DND-41 (cell line): ENCODE measurements around the gene JUNB.
"Not testable (repeated sequence)": the region's sequence is repeated elsewhere in the genome, so short reads cannot be mapped to it uniquely, and the experiment has no call there.

Source experiments
- ATAC-seq: fragments of 200-7000 bp; cut with Tn5 transposase; 3 replicates; pipeline ENCODE4 v1.9.1; 2021; ENCODE audit warnings: low read depth; ENCODE audit not compliant: insufficient read depth
- DNase-seq: peaks from one replicate; pipeline ENCODE4 v3.0.0-alpha.2; 2020
- H2AFZ ChIP-seq: 2 replicates; pipeline ENCODE4 v1.6.0; 2012; ENCODE audit warnings: low read depth, low read length
- H3K27ac ChIP-seq: 2 replicates; pipeline ENCODE4 v1.5.1; 2012; ENCODE audit warnings: low read length, inconsistent platforms
- H3K27me3 ChIP-seq: fragments of 200-600 bp; sonication (generic); 2 replicates; pipeline ENCODE4 v1.6.0; 2012; ENCODE audit warnings: low read length, mild to moderate bottlenecking, inconsistent platforms; ENCODE audit not compliant: insufficient read depth, poor library complexity
- H3K36me3 ChIP-seq: 2 replicates; pipeline ENCODE4 v1.5.1; 2012; ENCODE audit warnings: low read length, inconsistent platforms; ENCODE audit not compliant: insufficient read depth
- H3K4me1 ChIP-seq: 2 replicates; pipeline ENCODE4 v1.5.1; 2012; ENCODE audit warnings: mild to moderate bottlenecking, low read length; ENCODE audit not compliant: insufficient read depth
- H3K4me2 ChIP-seq: 2 replicates; pipeline ENCODE4 v1.6.0; 2012; ENCODE audit warnings: mild to moderate bottlenecking, moderate library complexity, low read length, inconsistent platforms; ENCODE audit not compliant: insufficient read depth
- H3K4me3 ChIP-seq, 2 experiments: fragments of 200-600 bp in 1 of 2; shearing (Covaris generic) in 1 of 2; 2 replicates each; pipeline ENCODE4 v1.5.1; 2012 to 2016; ENCODE audit warnings: inconsistent platforms in 2 of 2, low read length in 2 of 2, mild to moderate bottlenecking in 2 of 2, low read depth in 1 of 2, moderate library complexity in 1 of 2
- H3K79me2 ChIP-seq: 2 replicates; pipeline ENCODE4 v1.6.0; 2012; ENCODE audit warnings: low read length, inconsistent platforms; ENCODE audit not compliant: insufficient read depth
- H3K9ac ChIP-seq: 2 replicates; pipeline ENCODE4 v1.6.0; 2012; ENCODE audit warnings: low read depth, mild to moderate bottlenecking, inconsistent platforms, low read length, moderate library complexity
- H3K9me3 ChIP-seq: 2 replicates; pipeline ENCODE4 v1.5.1; 2012; ENCODE audit warnings: low read length, moderate library complexity, mild to moderate bottlenecking, inconsistent platforms; ENCODE audit not compliant: insufficient read depth, severe bottlenecking
- H4K20me1 ChIP-seq: 2 replicates; pipeline ENCODE4 v1.6.0; 2012; ENCODE audit warnings: low read length; ENCODE audit not compliant: insufficient read depth
- CTCF ChIP-seq: IDR thresholded peaks from 2 replicates; pipeline ENCODE4 v1.5.1; 2012; ENCODE audit warnings: borderline replicate concordance, low read length, moderate library complexity, mild to moderate bottlenecking; ENCODE audit not compliant: poor library complexity, severe bottlenecking; ENCODE audit errors: extremely low read depth
- EZH2 ChIP-seq: IDR thresholded peaks from 3 replicates; pipeline ENCODE4 v1.6.1; 2012; ENCODE audit warnings: borderline replicate concordance, low read depth, mild to moderate bottlenecking, moderate library complexity, low read length, inconsistent platforms; ENCODE audit not compliant: severe bottlenecking

Gene JUNB

GRCh38 chr19:12797141-12797587 lies 5.9 kb downstream of the JUNB start:
- H2AFZ ChIP-seq: no peak overlapping the region
- no peaks in the 10 kb centered on the region for H3K9me3 ChIP-seq
- H3K27me3 ChIP-seq: no peaks in the 10 kb centered on the region
- no peak for ATAC-seq
- peaks cover 27% of the 10 kb centered on the region for H3K4me1 ChIP-seq
- H3K79me2 ChIP-seq: peaks cover 15% of the 10 kb centered on the region
- H3K4me3 ChIP-seq: no peak overlapping the region
- peak overlapping the region; percentile 15; the same call in 1 of the 2 replicates for H3K9ac ChIP-seq
- H3K36me3 ChIP-seq: no peaks in the 10 kb centered on the region; the same call in 1 of the 2 replicates
- H4K20me1 ChIP-seq: no peaks in the 10 kb centered on the region
- TF ChIP-seq EZH2 (no peak), CTCF (no peak)
- H3K4me2 ChIP-seq: no peak overlapping the region
- H3K27ac ChIP-seq: 0 out of 2 replicates have a peak overlapping the region, but pooled peaks have one; percentile 3
- DNase-seq: no peak

- not testable (repeated sequence) for H3K4me3 ChIP-seq, H4K20me1 ChIP-seq, H3K27ac ChIP-seq, H3K9ac ChIP-seq, H3K9me3 ChIP-seq, H3K4me2 ChIP-seq, ATAC-seq, H3K27me3 ChIP-seq, H2AFZ ChIP-seq, DNase-seq, H3K36me3 ChIP-seq
- Histone ChIP-seq H3K79me2 (peaks cover 11% of the 10 kb centered on the region), H3K4me1 (peaks cover 26% of the 10 kb centered on the region)
These were observed 6.3 kb downstream of the JUNB start for GRCh38 chr19:12797607-12798006.

GRCh38 chr19:12799742-12800465 lies 8.6 kb downstream of the JUNB start:
- Histone ChIP-seq H3K36me3 (no peaks in the 10 kb centered on the region), H3K27me3 (no peaks in the 10 kb centered on the region), H3K9ac (no peak overlapping the region), H2AFZ (no peak overlapping the region), H3K4me1 (peaks cover 13% of the 10 kb centered on the region), H3K4me3 (no peak overlapping the region), H3K79me2 (no peaks in the 10 kb centered on the region), H4K20me1 (no peaks in the 10 kb centered on the region), H3K4me2 (no peak overlapping the region), H3K9me3 (no peaks in the 10 kb centered on the region), H3K27ac (no peak overlapping the region)
- TF ChIP-seq EZH2: no peak
- no peak for TF ChIP-seq CTCF
- ATAC-seq: no peak
- no peak for DNase-seq

DNA sequence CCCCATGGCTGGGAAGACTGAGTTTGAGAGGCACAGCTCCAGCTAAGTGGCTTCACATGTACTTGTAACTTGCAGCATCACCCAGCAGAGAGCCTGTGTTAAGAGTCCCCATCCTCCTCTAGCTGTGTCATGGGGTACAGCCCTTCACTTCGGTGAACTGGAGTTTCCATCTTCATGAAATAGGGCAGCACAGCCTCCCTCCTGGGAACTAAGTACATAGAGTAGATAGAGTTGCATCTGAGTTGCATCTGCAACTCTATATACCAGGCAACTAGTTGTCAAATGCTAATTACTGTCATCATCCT lies 9.1 kb downstream of the JUNB start:
- H3K4me2 ChIP-seq: no peak overlapping the region
- H3K9ac ChIP-seq: no peak overlapping the region
- no peaks in the 10 kb centered on the region for H3K9me3 ChIP-seq
- H3K27ac ChIP-seq: no peak overlapping the region
- no peaks in the 10 kb centered on the region for H3K36me3 ChIP-seq
- ATAC-seq: no peak
- H3K79me2 ChIP-seq: no peaks in the 10 kb centered on the region
- H2AFZ ChIP-seq: no peak overlapping the region
- TF ChIP-seq CTCF: no peak
- TF ChIP-seq EZH2: no peak
- no peak overlapping the region for H3K4me3 ChIP-seq
- no peaks in the 10 kb centered on the region for H4K20me1 ChIP-seq
- H3K4me1 ChIP-seq: peaks cover 13% of the 10 kb centered on the region
- H3K27me3 ChIP-seq: no peaks in the 10 kb centered on the region
- no peak for DNase-seq
